HUES64 (cell line): ENCODE results near the gene SV2B.

Source experiments
- H3K27ac ChIP-seq: 2 replicates; pipeline ENCODE4 v1.7.0; 2013; ENCODE audit warnings: low read depth, low read length, inconsistent platforms
- H3K27me3 ChIP-seq: 2 replicates; pipeline ENCODE4 v1.6.1; 2013; ENCODE audit warnings: mild to moderate bottlenecking, low read length; ENCODE audit not compliant: insufficient read depth
- H3K36me3 ChIP-seq: 2 replicates; pipeline ENCODE4 v1.6.1; 2013; ENCODE audit warnings: mild to moderate bottlenecking, low read length; ENCODE audit not compliant: insufficient read depth
- H3K4me1 ChIP-seq: 2 replicates; pipeline ENCODE4 v1.6.1; 2013; ENCODE audit warnings: mild to moderate bottlenecking, low read length, moderate library complexity; ENCODE audit not compliant: insufficient read depth
- H3K4me3 ChIP-seq: 2 replicates; pipeline ENCODE4 v1.5.1; 2013; ENCODE audit warnings: mild to moderate bottlenecking, low read length, moderate library complexity
- H3K9ac ChIP-seq: 2 replicates; pipeline ENCODE4 v1.6.1; 2013; ENCODE audit warnings: mild to moderate bottlenecking, low read depth, low read length
- H3K9me3 ChIP-seq: 2 replicates; pipeline ENCODE4 v1.6.1; 2013; ENCODE audit warnings: low read depth, low read length; ENCODE audit not compliant: insufficient read depth
- WGBS: fragments of 150-250, 120-280 bp; methylation state at CpG from one replicate; pipeline ENCODE4 v1.1.7; 2013; ENCODE audit warnings: missing lambda C conversion rate; 5-methylcytosine and 5-hydroxymethylcytosine counted together

The SV2B gene

GRCh38 chr15:91223863-91224262 lies 123.8 kb downstream of the SV2B start:
- Histone ChIP-seq H3K9me3 (no peaks in the 10 kb centered on the region), H3K27me3 (no peaks in the 10 kb centered on the region), H3K27ac (no peak overlapping the region), H3K4me3 (no peak overlapping the region), H3K36me3 (no peaks in the 10 kb centered on the region), H3K9ac (no peak overlapping the region), H3K4me1 (no peaks in the 10 kb centered on the region)
- WGBS, result 88% methylated on average over 3 of the region's 3 CpGs

- WGBS, result 83% methylated on average over 7 of the region's 7 CpGs
- Histone ChIP-seq H3K4me3 (no peak overlapping the region), H3K9ac (no peak overlapping the region), H3K4me1 (no peaks in the 10 kb centered on the region), H3K9me3 (no peaks in the 10 kb centered on the region), H3K27me3 (no peaks in the 10 kb centered on the region), H3K27ac (no peak overlapping the region), H3K36me3 (no peaks in the 10 kb centered on the region)
Measured at GRCh38 chr15:91224755-91225380, 124.8 kb downstream of the SV2B start.

- Histone ChIP-seq H3K27ac (no peak overlapping the region), H3K9ac (no peak overlapping the region), H3K4me3 (no peak overlapping the region), H3K27me3 (no peaks in the 10 kb centered on the region), H3K9me3 (no peaks in the 10 kb centered on the region), H3K36me3 (no peaks in the 10 kb centered on the region), H3K4me1 (no peaks in the 10 kb centered on the region)
- WGBS, result 90% methylated on average over 5 of the region's 5 CpGs
Measured at GRCh38 chr15:91225741-91226140, 125.7 kb downstream of the SV2B start.

GRCh38 chr15:91227117-91227516 lies 127.1 kb downstream of the SV2B start:
- Histone ChIP-seq H3K4me3 (no peak overlapping the region), H3K4me1 (no peaks in the 10 kb centered on the region), H3K27ac (no peak overlapping the region), H3K36me3 (no peaks in the 10 kb centered on the region), H3K27me3 (no peaks in the 10 kb centered on the region), H3K9ac (no peak overlapping the region), H3K9me3 (no peaks in the 10 kb centered on the region)
- 52% methylated on average over 3 of the region's 3 CpGs for WGBS

- Histone ChIP-seq H3K36me3 (no peaks in the 10 kb centered on the region), H3K27me3 (no peaks in the 10 kb centered on the region), H3K4me3 (no peak overlapping the region), H3K9ac (no peak overlapping the region), H3K9me3 (no peaks in the 10 kb centered on the region), H3K4me1 (no peaks in the 10 kb centered on the region), H3K27ac (no peak overlapping the region)
- 76% methylated on average over 4 of the region's 5 CpGs for WGBS
Measured at GRCh38 chr15:91227766-91228165, 127.7 kb downstream of the SV2B start.

GRCh38 chr15:91228383-91228782 lies 128.3 kb downstream of the SV2B start:
- Histone ChIP-seq H3K4me3 (no peak overlapping the region), H3K36me3 (no peaks in the 10 kb centered on the region), H3K9ac (no peak overlapping the region), H3K4me1 (no peaks in the 10 kb centered on the region), H3K27me3 (no peaks in the 10 kb centered on the region), H3K27ac (no peak overlapping the region), H3K9me3 (no peaks in the 10 kb centered on the region)
- WGBS, result 87% methylated on average over 3 of the region's 3 CpGs

GRCh38 chr15:91228890-91229289 lies 128.8 kb downstream of the SV2B start:
- Histone ChIP-seq H3K4me1 (no peaks in the 10 kb centered on the region), H3K36me3 (no peaks in the 10 kb centered on the region), H3K27me3 (no peaks in the 10 kb centered on the region), H3K4me3 (no peak overlapping the region), H3K27ac (no peak overlapping the region), H3K9ac (no peak overlapping the region), H3K9me3 (no peaks in the 10 kb centered on the region)
- 94% methylated on average over 9 of the region's 9 CpGs for WGBS

GRCh38 chr15:91231703-91232102 lies 131.6 kb downstream of the SV2B start:
- no peaks in the 10 kb centered on the region for H3K4me1 ChIP-seq
- no peak overlapping the region for H3K4me3 ChIP-seq
- H3K27ac ChIP-seq, result no peak overlapping the region
- no peaks in the 10 kb centered on the region for H3K27me3 ChIP-seq
- no peaks in the 10 kb centered on the region for H3K9me3 ChIP-seq
- H3K9ac ChIP-seq, result no peak overlapping the region
- 90% methylated on average over 6 of the region's 6 CpGs for WGBS
- H3K36me3 ChIP-seq, result no peaks in the 10 kb centered on the region

GRCh38 chr15:91234759-91235158 lies 134.7 kb downstream of the SV2B start:
- no peaks in the 10 kb centered on the region for H3K9me3 ChIP-seq
- H3K27me3 ChIP-seq, result no peaks in the 10 kb centered on the region
- WGBS, result 84% methylated on average over 2 of the region's 2 CpGs
- no peak overlapping the region for H3K4me3 ChIP-seq
- H3K4me1 ChIP-seq, result no peaks in the 10 kb centered on the region
- H3K27ac ChIP-seq, result no peak overlapping the region
- H3K9ac ChIP-seq, result no peak overlapping the region
- no peaks in the 10 kb centered on the region for H3K36me3 ChIP-seq

- Histone ChIP-seq H3K27ac (no peak overlapping the region), H3K27me3 (no peaks in the 10 kb centered on the region), H3K4me3 (no peak overlapping the region), H3K9me3 (no peaks in the 10 kb centered on the region), H3K9ac (no peak overlapping the region), H3K36me3 (no peaks in the 10 kb centered on the region), H3K4me1 (no peaks in the 10 kb centered on the region)
- 90% methylated on average over 3 of the region's 3 CpGs for WGBS
Measured at GRCh38 chr15:91235376-91235775, 135.3 kb downstream of the SV2B start.

GRCh38 chr15:91237445-91237844 lies 137.4 kb downstream of the SV2B start:
- no peak overlapping the region for H3K4me3 ChIP-seq
- H3K4me1 ChIP-seq, result no peaks in the 10 kb centered on the region
- no peaks in the 10 kb centered on the region for H3K9me3 ChIP-seq
- no peak overlapping the region for H3K27ac ChIP-seq
- 95% methylated on average over 5 of the region's 5 CpGs for WGBS
- H3K9ac ChIP-seq, result no peak overlapping the region
- H3K36me3 ChIP-seq, result no peaks in the 10 kb centered on the region
- no peaks in the 10 kb centered on the region; the same call in none of the 2 replicates for H3K27me3 ChIP-seq
